DMS 273 treated with DMSO at 0.1 percent for 48 hours (cell line): ENCODE measurements around the gene ASAP3.

Experiments used
- DNase-seq: peaks from one replicate; lab custom pipeline; 2025; lab: John Stamatoyannopoulos, UW

The ASAP3 gene

DNA sequence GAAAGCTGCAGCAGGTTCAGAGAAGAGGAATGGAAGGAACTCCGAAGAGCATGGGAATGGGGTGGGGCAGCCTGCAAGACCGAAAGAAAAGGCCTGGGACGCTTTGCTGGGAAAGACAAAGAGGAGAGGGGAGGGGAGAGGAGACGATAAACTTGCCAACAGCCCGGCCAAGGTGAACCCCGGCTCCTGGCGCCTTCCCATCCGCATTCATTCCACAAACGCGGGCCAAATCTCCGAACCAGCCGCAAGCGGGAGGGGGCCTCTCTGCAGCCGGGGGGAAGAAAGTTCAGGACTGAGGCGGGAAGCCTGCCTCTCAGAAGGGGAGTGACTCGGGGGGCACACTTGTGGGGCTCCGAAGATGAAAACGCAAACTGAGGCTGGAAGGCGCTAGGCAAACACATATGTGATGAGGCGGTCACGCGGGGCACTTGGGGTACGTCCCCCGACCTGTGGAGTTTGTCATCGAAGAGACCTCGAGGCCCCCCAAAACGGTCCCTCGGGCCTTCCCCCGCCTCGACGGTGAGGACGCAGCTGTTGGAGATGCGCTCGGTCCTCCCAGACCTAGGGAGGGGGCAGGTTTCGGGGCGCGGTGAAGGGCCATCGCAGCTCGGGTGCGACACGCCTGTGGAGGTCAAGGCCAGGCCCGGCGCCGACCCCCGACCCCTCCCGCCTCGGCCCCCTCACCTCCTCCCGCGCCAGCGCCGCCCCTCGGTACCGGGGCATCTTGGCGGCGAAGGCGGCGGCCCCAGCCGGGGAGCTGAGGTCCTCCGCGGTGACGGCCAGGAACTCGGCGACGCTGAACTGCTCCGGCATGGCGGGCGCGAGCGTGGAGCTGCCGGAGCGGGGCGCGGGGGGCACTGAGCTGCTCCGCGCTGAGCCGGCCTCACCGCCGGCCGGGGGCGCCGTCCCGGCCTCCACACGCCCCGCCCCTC lies at the start of gene ASAP3:
Gene ASAP3 (minus strand): TSS at position 859 of the 932 bp plus-strand sequence. CDS start 46 bp downstream, at position 813.
- DNase-seq = no peak

DNA sequence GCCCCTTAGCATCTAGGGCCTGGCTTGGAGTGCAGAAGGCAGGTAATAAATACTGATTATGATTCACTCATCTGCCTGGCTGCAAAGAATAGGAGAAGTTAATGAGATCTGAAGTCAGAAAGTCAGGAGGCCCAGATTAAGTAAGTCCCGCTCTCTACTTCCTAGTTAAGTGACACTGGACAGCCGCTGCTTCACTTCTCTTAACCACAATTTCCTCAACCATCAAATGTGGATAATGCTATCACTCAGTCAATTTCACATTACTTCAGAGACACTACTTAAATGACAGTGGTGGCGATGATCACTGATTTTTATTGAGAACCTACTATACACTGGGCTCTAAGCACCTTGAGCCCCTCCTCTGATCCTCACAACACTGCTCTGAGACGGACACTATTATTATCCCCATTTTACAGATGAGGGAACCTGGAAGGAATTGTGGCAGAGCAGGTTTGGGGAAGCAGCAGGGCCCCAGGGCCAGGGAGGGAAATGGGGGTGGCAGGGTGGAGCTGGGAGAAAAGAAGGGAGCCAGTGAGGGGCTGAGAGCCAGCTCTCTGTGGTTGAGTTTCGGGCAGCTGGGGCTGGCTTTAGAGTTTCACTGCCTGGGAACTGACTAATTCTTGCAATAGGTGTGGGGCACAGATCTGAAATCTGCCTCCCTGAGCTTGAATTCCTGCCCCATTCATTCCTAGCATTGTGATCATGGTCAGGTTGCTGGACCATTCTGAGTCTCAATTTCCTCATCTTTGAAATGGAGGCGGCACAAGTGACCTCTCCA lies 49.5 kb upstream of the ASAP3 start:
- DNase-seq = no peak

- no peak for DNase-seq
These were observed 47.6 kb upstream of the ASAP3 start for GRCh38 chr1:23531562-23532094.

GRCh38 chr1:23530747-23531561 lies 47.0 kb upstream of the ASAP3 start, which contains the start of gene E2F2:
Gene E2F2, minus strand, starts transcription at chr1:23531233. Its CDS starts 440 bp downstream, at chr1:23530793.
- peak; percentile 77 for DNase-seq

DNA sequence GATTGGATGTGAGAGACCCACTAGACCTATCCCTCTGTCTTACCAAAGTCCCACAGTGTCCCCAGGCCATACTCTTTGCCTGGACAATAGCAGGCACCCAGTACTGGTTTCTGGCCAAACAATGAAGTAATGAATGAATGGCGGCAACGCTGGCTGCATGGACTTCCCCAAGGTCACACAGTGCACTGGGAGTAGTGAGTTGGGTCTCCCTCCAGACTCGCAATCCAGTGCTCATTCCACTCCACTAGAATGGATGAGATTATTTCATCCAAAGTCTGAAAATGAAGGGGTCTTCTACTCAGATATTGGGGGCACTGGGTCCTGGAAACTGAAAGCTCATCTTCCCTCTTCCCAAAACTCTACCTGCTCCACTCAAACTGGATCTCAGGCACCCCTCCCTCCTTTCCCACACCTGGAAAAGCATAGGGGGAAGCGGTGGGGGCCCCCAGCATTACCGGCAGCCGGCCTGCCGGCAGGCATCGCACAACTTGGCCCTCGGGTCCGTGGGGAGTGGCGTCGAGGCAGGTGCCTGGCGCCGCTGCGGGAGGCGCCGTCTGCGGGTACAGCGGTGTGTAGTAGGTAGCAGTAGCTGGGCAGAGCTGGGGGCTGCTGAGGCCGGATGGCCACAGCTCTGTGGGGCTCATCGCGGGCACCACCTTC lies 46.2 kb upstream of the ASAP3 start:
- no peak for DNase-seq

GRCh38 chr1:23529146-23530086 lies 45.4 kb upstream of the ASAP3 start:
- DNase-seq = no peak

DNA sequence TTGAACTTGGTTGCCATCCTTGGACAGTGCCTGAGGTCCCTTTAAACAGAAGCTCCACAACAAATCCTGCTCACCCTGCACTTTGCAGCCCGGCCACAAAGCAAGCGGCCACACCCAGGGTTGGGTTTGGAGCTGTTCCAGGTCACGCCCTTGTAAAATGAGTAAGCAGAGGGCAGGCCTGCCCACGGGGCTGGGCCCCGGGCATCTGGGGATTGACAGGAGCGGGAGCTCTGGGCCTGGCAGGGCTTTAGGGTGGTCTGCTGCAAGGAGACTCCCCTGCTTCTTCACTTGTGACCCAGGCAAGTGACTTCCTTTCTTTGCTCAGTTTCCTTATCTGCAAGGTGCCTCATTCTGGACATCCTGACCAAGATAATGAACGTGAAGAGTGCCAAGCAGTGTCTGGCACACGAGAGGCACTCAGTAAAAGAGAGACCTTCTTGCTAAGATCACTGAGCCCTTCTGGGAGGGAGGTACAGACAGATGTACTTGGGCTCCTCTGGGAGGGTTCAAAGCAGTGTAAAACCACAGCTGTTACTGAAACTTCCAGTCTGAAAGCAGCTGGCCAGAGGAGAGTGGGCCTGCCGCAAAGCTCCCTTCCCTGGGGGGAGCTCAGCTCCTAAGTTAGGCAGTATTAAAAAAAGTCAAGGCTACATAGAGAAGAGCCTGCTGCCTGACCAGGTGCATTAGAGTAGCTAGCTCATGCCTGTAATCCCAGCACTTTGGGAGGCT lies 44.4 kb upstream of the ASAP3 start:
- DNase-seq = peak; percentile 95

GRCh38 chr1:23527900-23528249 lies 43.9 kb upstream of the ASAP3 start:
- no peak for DNase-seq

DNA sequence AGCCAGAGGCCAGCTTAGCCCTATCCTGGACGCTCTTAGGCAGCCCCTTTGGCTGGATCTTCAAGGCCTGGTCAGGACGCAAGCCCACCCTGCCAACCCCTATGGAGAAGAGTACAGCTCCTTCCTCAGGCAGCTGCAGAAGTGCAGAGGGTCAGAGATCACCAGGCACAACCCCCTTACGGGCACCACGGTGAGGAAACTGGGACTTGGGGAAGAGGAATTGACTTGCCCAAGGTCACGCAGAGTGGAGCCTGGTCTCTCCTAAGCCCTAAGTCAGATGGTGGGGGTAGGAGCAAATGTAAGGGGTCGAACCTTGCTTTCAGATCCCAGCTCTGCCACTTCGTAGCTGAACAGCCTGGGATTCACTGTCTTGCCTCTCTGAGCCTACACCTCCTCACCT lies 43.4 kb upstream of the ASAP3 start:
- no peak for DNase-seq

- DNase-seq = no peak
These were observed 42.5 kb upstream of the ASAP3 start for GRCh38 chr1:23526329-23527041.

GRCh38 chr1:23525558-23526250 lies 41.7 kb upstream of the ASAP3 start:
- peak; percentile 56 for DNase-seq

GRCh38 chr1:23524716-23525401 lies 40.9 kb upstream of the ASAP3 start:
- peak; percentile 52 for DNase-seq

DNA sequence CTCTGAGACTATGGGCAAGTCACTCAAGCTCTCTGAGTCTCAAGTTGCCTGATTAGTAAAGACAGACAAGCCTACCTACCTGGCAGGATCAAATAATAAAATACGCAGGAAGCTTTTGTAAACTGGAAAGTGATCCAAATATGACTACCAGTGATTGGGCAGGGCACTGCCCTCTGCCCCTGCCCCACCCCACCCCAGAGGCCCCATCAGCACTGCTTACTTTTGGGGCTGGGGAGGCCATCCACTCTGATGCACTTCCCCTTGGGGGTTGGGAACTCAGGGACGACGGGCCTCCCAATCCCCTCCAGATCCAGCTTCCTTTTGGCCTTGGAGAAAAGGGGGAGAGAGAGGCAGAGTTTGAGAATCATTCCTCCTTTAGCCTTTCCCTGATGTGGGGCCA lies 40.2 kb upstream of the ASAP3 start:
- DNase-seq = no peak

DNA sequence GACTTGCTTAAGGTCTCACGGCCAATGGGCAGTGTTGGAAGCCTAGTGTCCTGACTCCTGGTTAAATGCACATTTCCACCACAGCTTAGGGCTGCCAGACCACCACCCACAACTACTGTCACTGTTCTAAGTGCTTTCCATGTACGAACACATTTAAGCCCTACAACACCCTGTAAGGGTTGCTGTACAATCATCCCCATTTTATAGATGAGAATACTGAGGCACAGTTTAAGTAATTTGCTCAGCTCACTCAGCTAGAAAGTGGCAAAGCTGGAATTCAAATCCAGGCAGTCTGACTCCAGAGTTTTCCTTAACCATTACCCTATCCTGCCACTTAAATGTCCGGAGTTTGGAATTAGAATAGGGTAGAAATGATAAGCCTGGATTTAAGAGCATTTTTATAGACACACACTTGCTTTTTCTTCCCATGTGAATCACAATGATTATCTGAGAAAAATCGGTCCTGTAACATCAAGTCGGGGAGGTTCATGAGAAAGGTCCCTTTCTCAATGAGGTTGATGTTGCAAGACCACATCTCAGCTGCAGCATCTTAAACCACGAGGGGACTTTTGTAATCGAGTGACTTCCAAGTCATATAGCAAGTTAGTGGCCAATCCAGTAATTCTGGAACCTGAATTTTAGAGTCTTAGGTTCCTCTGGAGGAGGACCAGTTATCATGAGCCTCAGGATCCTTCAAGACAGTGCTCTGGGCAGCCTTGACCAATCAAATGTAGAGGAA lies 38.4 kb upstream of the ASAP3 start:
- no peak for DNase-seq

GRCh38 chr1:23521588-23521987 lies 37.6 kb upstream of the ASAP3 start:
- no peak for DNase-seq

DNA sequence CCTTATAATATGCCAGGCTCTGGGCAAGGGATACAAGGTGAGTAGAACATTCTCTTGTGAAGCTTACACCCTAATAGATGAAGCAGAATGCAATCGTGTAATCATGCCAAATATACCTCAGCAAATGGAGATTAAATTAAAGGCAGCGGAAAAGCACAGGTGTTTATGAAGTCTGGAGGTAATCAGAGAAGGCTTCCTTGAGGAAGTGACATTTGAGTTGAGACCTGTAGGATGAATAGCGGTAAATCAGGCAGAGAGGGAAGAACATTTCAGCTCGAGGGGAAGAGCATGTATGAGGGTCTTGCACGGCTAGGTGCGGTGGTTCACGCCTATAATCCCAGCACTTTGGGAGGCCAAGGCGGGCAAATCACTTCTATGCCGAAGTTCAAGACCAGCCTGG lies 33.6 kb upstream of the ASAP3 start:
- no peak for DNase-seq

DNA sequence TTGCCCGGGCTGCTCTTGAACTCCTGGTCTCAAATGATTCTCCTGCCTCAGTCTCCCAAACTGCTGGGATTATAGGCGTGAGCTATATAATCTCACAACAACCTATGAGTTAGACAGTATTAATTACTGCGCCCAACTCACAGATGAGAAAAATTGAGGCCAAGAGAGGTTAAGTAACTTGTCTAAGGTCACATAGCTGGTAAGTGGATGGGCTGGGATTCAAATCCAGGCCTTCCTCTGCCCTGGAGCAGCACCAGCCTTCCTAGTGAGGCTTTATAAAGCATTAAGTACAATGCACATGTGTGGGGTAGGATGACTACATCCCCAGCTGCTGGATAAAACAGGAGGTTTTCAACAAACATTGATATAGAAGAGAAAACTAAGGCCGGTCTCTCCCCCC lies 31.9 kb upstream of the ASAP3 start:
- DNase-seq = no peak
